SK-N-SH (cell line): Measurements from ENCODE around the gene CD209. TPM values are rescaled to one million over a fixed set of nuclear protein-coding genes. Genes with fewer than 3 reads are reported as not detected.
"Not testable (repeated sequence)": the region's sequence is repeated elsewhere in the genome, so short reads cannot be mapped to it uniquely, and the experiment has no call there.

Experiments
- CTCF ChIA-PET: fragments of 300-600, 350-600 bp; formaldehyde crosslinking; extraction: SDS; loops from one replicate; lab custom pipeline; 2021; lab: Yijun Ruan, JAX
- POLR2A ChIA-PET: fragments of 350-600 bp; sonication (Branson Sonifier 250); formaldehyde crosslinking; extraction: SDS; loops from one replicate; lab custom pipeline; 2020; ENCODE audit warnings: antibody characterized with exemption, inconsistent platforms; lab: Yijun Ruan, JAX
- DNase-seq: peaks from one replicate; pipeline ENCODE4 v3.0.0; 2012
- H2AFZ ChIP-seq: fragments of 200-600 bp; sonication (generic); 2 replicates; pipeline ENCODE4 v1.8.1; 2016; ENCODE audit warnings: antibody characterized with exemption, mild to moderate bottlenecking, low read depth
- H3F3A ChIP-seq: fragments of 200-600 bp; sonication (generic); replicated peaks from 2 replicates; pipeline ENCODE3; 2016; ENCODE audit warnings: antibody characterized with exemption, mild to moderate bottlenecking; ENCODE audit not compliant: insufficient read depth
- H3K27ac ChIP-seq, 2 experiments: fragments of 200-500 bp in 1 of 2; fragments of 200-600 bp in 1 of 2; sonication (Bioruptor generic) in 1 of 2; sonication (generic), shearing (Covaris generic) in 1 of 2; 2 replicates each; pipeline versions ENCODE4 v1.5.1 to v1.6.1; 2014 to 2016; ENCODE audit warnings: low read depth in 2 of 2, inconsistent platforms in 1 of 2, low read length in 1 of 2, mild to moderate bottlenecking in 1 of 2, mixed read lengths in 1 of 2
- H3K27me3 ChIP-seq: fragments of 200-600 bp; sonication (generic), shearing (Covaris generic); 2 replicates; pipeline ENCODE4 v1.6.1; 2016; ENCODE audit warnings: mixed run types; ENCODE audit not compliant: insufficient read depth
- H3K36me3 ChIP-seq, 2 experiments: fragments of 200-500 bp in 1 of 2; fragments of 200-600 bp in 1 of 2; sonication (Bioruptor generic) in 1 of 2; sonication (generic) in 1 of 2; replicated peaks in 1 of 2; 2 replicates each; pipeline versions ENCODE3 to v1.5.1; 2014 to 2016; ENCODE audit warnings: low read length in 1 of 2, mild to moderate bottlenecking in 1 of 2; ENCODE audit not compliant: insufficient read depth in 2 of 2, control insufficient read depth in 1 of 2
- H3K4me1 ChIP-seq, 2 experiments: fragments of 200-500 bp in 1 of 2; fragments of 200-600 bp in 1 of 2; sonication (Bioruptor generic) in 1 of 2; sonication (generic), shearing (Covaris generic) in 1 of 2; 2 replicates each; pipeline versions ENCODE4 v1.5.1 to v1.6.1; 2014 to 2016; ENCODE audit warnings: low read depth in 1 of 2, low read length in 1 of 2, mixed run types in 1 of 2; ENCODE audit not compliant: insufficient read depth in 2 of 2, control insufficient read depth in 1 of 2
- H3K4me2 ChIP-seq: fragments of 200-600 bp; sonication (generic), shearing (Covaris generic); 2 replicates; pipeline ENCODE4 v1.6.1; 2017; ENCODE audit warnings: mixed run types
- H3K4me3 ChIP-seq, 2 experiments: fragments of 200-500 bp in 1 of 2; fragments of 200-600 bp in 1 of 2; sonication (Bioruptor generic) in 1 of 2; sonication (generic), shearing (Covaris generic) in 1 of 2; 2 replicates each; pipeline versions ENCODE4 v1.5.1 to v1.8.1; 2014 to 2016; ENCODE audit warnings: low read depth in 2 of 2, inconsistent platforms in 1 of 2, low read length in 1 of 2, mild to moderate bottlenecking in 1 of 2, mixed read lengths in 1 of 2, moderate library complexity in 1 of 2
- H3K79me2 ChIP-seq: fragments of 200-600 bp; sonication (generic); 2 replicates; pipeline ENCODE4 v1.8.1; 2017; ENCODE audit warnings: mild to moderate bottlenecking; ENCODE audit not compliant: insufficient read depth
- H3K9ac ChIP-seq: fragments of 200-600 bp; sonication (generic); 2 replicates; pipeline ENCODE4 v1.6.1; 2017; ENCODE audit warnings: mixed run types
- H3K9me2 ChIP-seq: fragments of 200-600 bp; sonication (generic); 2 replicates; pipeline ENCODE4 v1.6.1; 2017; ENCODE audit warnings: mixed run types
- H3K9me3 ChIP-seq: fragments of 200-600 bp; sonication (generic); 2 replicates; pipeline ENCODE4 v1.6.1; 2017; ENCODE audit warnings: mixed run types, mild to moderate bottlenecking, moderate library complexity
- H4K20me1 ChIP-seq: fragments of 200-600 bp; sonication (generic); 2 replicates; pipeline ENCODE4 v1.6.1; 2017; ENCODE audit warnings: mild to moderate bottlenecking, mixed run types; ENCODE audit not compliant: insufficient read depth
- CHD2 ChIP-seq: fragments of 150-350 bp; IDR thresholded peaks from 2 replicates; pipeline ENCODE4 v1.6.1; 2018; ENCODE audit warnings: low read length; ENCODE audit not compliant: partially characterized antibody
- ELF1 ChIP-seq: IDR thresholded peaks from 2 replicates; pipeline ENCODE4 v1.4.0; 2012
- EZH2phosphoT487 ChIP-seq: fragments of 200-600 bp; sonication (generic); IDR thresholded peaks from 2 replicates; pipeline ENCODE4 v1.6.1; 2017; ENCODE audit warnings: low read depth, mixed run types, mild to moderate bottlenecking, antibody characterized with exemption, moderate library complexity, borderline replicate concordance
- MXI1 ChIP-seq: IDR thresholded peaks from 2 replicates; pipeline ENCODE4 v1.6.1; 2012; ENCODE audit warnings: mild to moderate bottlenecking, low read depth, low read length, improper control_type of control experiment
- NRF1 ChIP-seq: IDR thresholded peaks from 2 replicates; pipeline ENCODE4 v1.6.1; 2012; ENCODE audit warnings: low read depth, mild to moderate bottlenecking, low read length
- POLR2AphosphoS5 ChIP-seq: IDR thresholded peaks from 2 replicates; pipeline ENCODE4 v1.6.1; 2012; ENCODE audit warnings: low read depth, low read length
- RXRA ChIP-seq: IDR thresholded peaks from 2 replicates; pipeline ENCODE4 v1.4.0; 2012; ENCODE audit warnings: low read depth, mild to moderate bottlenecking, borderline replicate concordance
- TCF12 ChIP-seq: IDR thresholded peaks from 2 replicates; pipeline ENCODE4 v1.4.0; 2012
- TEAD4 ChIP-seq: IDR thresholded peaks from 2 replicates; pipeline ENCODE4 v1.4.0; 2012; ENCODE audit warnings: mild to moderate bottlenecking, borderline replicate concordance; ENCODE audit not compliant: insufficient read depth
- WGBS: methylation state at CpG from one replicate; pipeline ENCODE4 v1.1.6; 2017; ENCODE audit warnings: low lambda C conversion rate; 5-methylcytosine and 5-hydroxymethylcytosine counted together
- polyA plus RNA-seq, 3 experiments: library from polyadenylated mRNA; depleted of rRNA; stranded (reverse); fragments of >200 nt; gene quantifications; 2 replicates each; pipeline ENCODE4 v1.2.3, GENCODE V29; 2012
- TF ChIP-seq, protein P1 (sequence below): IDR thresholded peaks from 2 replicates; pipeline ENCODE4 v1.4.0; 2012; ENCODE audit warnings: low read depth, borderline replicate concordance
- TF ChIP-seq, protein P2 (sequence below): fragments of 150-350 bp; IDR thresholded peaks from 2 replicates; pipeline ENCODE4 v1.6.1; 2017; ENCODE audit warnings: antibody characterized with exemption, low read length, low read depth, borderline replicate concordance
- TF ChIP-seq, protein P3 (sequence below): IDR thresholded peaks from 2 replicates; pipeline ENCODE4 v1.4.0; 2012; ENCODE audit warnings: low read depth, borderline replicate concordance

Gene CD209
- polyA plus RNA-seq, 1 of the 3 experiments (the other 2 are of a cell fraction) = not detected

DNA sequence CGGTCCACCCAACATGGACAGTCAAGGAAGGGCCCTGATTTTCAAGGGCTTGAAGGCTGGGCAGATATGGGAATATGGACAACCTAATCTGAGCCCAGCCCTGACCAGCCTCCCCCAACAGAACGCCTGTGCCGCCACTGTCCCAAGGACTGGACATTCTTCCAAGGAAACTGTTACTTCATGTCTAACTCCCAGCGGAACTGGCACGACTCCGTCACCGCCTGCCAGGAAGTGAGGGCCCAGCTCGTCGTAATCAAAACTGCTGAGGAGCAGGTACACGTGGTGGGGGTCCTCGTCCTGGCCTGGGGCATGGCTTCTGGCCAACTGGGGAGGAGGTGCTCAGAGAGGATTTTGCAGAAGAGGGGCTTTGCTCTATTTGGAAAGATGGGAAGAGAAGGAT, 19.2 kb upstream of the CD209 start:
- H4K20me1 ChIP-seq = no peaks in the 10 kb centered on the region
- no peaks in the 10 kb centered on the region for H3K9me2 ChIP-seq
- DNase-seq = no peak
- peaks cover 58% of the 10 kb centered on the region for H3K27me3 ChIP-seq
- H3F3A ChIP-seq = no peaks in the 10 kb centered on the region
- WGBS = 20% methylated on average over 3 of the region's 11 CpGs
- no peak overlapping the region for H3K4me3 ChIP-seq
- no peak overlapping the region for H3K9ac ChIP-seq
- no peak overlapping the region for H2AFZ ChIP-seq
- ChIA-PET POLR2A (no interaction called here), CTCF (interaction anchor here (1.0 kb wide), 1 partner anchor 86 kb away, joined by 3 read pairs; the partner anchor contains the start of gene TRAPPC5)
- no peaks in the 10 kb centered on the region for H3K9me3 ChIP-seq
- no peaks in the 10 kb centered on the region for H3K36me3 ChIP-seq
- H3K79me2 ChIP-seq = no peaks in the 10 kb centered on the region
- no peak overlapping the region for H3K27ac ChIP-seq
- H3K4me1 ChIP-seq = no peaks in the 10 kb centered on the region
- TF ChIP-seq, protein P1, sequence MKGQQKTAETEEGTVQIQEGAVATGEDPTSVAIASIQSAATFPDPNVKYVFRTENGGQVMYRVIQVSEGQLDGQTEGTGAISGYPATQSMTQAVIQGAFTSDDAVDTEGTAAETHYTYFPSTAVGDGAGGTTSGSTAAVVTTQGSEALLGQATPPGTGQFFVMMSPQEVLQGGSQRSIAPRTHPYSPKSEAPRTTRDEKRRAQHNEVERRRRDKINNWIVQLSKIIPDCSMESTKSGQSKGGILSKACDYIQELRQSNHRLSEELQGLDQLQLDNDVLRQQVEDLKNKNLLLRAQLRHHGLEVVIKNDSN = no peak
- no peak for TF ChIP-seq TEAD4
- no peak for TF ChIP-seq POLR2AphosphoS5
- no peak for TF ChIP-seq TCF12
- TF ChIP-seq, protein P2, sequence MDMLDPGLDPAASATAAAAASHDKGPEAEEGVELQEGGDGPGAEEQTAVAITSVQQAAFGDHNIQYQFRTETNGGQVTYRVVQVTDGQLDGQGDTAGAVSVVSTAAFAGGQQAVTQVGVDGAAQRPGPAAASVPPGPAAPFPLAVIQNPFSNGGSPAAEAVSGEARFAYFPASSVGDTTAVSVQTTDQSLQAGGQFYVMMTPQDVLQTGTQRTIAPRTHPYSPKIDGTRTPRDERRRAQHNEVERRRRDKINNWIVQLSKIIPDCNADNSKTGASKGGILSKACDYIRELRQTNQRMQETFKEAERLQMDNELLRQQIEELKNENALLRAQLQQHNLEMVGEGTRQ = no peak
- TF ChIP-seq ELF1 = no peak
- no peak for TF ChIP-seq RXRA
- TF ChIP-seq, protein P3, sequence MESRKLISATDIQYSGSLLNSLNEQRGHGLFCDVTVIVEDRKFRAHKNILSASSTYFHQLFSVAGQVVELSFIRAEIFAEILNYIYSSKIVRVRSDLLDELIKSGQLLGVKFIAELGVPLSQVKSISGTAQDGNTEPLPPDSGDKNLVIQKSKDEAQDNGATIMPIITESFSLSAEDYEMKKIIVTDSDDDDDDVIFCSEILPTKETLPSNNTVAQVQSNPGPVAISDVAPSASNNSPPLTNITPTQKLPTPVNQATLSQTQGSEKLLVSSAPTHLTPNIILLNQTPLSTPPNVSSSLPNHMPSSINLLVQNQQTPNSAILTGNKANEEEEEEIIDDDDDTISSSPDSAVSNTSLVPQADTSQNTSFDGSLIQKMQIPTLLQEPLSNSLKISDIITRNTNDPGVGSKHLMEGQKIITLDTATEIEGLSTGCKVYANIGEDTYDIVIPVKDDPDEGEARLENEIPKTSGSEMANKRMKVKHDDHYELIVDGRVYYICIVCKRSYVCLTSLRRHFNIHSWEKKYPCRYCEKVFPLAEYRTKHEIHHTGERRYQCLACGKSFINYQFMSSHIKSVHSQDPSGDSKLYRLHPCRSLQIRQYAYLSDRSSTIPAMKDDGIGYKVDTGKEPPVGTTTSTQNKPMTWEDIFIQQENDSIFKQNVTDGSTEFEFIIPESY = no peak
- TF ChIP-seq CHD2 = no peak
- TF ChIP-seq EZH2phosphoT487 = no peak
- TF ChIP-seq MXI1 = no peak
- TF ChIP-seq NRF1 = no peak
- no peak overlapping the region for H3K4me2 ChIP-seq

DNA sequence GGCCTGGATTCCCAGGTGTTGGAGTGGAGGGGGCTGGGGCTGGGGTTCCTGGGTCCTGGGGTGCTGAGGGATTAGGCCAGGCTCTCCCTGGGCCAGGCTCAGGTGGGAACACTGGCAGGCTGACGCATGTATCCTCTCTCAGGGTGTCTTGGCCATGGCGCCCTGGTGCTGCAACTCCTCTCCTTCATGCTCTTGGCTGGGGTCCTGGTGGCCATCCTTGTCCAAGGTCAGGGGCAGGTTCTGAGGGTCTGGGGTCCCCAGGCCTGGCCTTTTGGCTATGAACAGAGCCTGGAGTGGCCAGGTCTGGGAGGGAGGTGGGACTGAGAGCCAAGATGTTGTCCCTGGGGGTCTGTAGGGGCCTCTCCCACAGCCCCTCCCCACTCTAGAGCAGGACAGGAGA, 17.7 kb upstream of the CD209 start:
- H3K4me3 ChIP-seq, H3F3A ChIP-seq, H3K27ac ChIP-seq, POLR2A ChIA-PET, H3K36me3 ChIP-seq, CTCF ChIA-PET, H3K4me1 ChIP-seq, H3K9me3 ChIP-seq, H3K9ac ChIP-seq, DNase-seq, H2AFZ ChIP-seq, H3K9me2 ChIP-seq, H4K20me1 ChIP-seq, H3K4me2 ChIP-seq, H3K79me2 ChIP-seq: not testable (repeated sequence)
- H3K27me3 ChIP-seq = peaks cover 46% of the 10 kb centered on the region
- no CpG with 5 or more reads among the region's 2 CpGs for WGBS

DNA sequence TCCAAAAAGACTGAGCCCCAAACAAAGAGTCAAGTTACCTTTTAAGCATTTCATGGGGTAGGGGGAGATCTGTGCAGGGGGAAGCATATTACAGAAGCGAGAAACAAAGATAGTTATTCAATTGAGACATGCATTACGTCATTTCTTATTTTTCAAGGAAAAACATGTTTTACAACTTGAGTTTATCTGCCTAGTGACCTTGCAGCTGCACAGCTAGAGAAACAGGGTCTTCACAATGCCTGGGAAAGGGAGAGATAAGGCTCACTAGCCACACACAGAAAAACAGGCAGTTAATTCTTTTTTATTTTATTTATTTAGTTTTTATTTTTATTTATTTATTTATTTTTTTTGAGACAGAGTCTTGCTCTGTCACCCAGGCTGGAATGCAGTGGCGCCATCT, 16.8 kb upstream of the CD209 start:
- H3K4me2 ChIP-seq, H3F3A ChIP-seq, H3K9me3 ChIP-seq, DNase-seq, H4K20me1 ChIP-seq, H3K9ac ChIP-seq, H3K4me1 ChIP-seq, H3K27ac ChIP-seq, H3K36me3 ChIP-seq, H3K9me2 ChIP-seq, H3K4me3 ChIP-seq, H3K79me2 ChIP-seq, H2AFZ ChIP-seq, CTCF ChIA-PET, POLR2A ChIA-PET: not testable (repeated sequence)
- H3K27me3 ChIP-seq = peaks cover 43% of the 10 kb centered on the region
- 4% methylated on average over 3 of the region's 3 CpGs for WGBS
